HepG2 (cell line): ENCODE results near the gene MTHFD2L. TPM values are rescaled to one million over a fixed set of nuclear protein-coding genes. Genes with fewer than 3 reads are reported as not detected.

Source experiments
- ATAC-seq: fragments of 200-7000 bp; cut with Tn5 transposase; 3 replicates; pipeline ENCODE4 v1.9.1; 2020; ENCODE audit warnings: mild to moderate bottlenecking, moderate library complexity
- BruUV-seq: library from RNA; stranded (reverse); fragments of 400-500 nt; replicated peaks from 2 replicates; lab custom pipeline; 2021; lab: Mats Ljungman, UMichigan
- CTCF ChIA-PET: fragments of 300-600 bp; formaldehyde crosslinking; extraction: SDS; loops from one replicate; lab custom pipeline; 2021; ENCODE audit warnings: low total read pairs, inconsistent platforms, low intra/inter-chr PET ratio; lab: Yijun Ruan, JAX
- POLR2A ChIA-PET: fragments of 350-600 bp; sonication (Branson Sonifier 250); formaldehyde crosslinking; loops from one replicate; lab custom pipeline; 2020; ENCODE audit warnings: antibody characterized with exemption, inconsistent platforms; lab: Yijun Ruan, JAX
- DNase-seq: peaks from one replicate; pipeline ENCODE4 v3.0.0-alpha.2; 2015; ENCODE audit warnings: low spot score
- FAIRE-seq: peaks from 3 replicates; lab custom pipeline; 2011; peaks lifted over from hg19 to GRCh38; lab: Jason Lieb, UNC
- H2AFZ ChIP-seq: one replicate; pipeline ENCODE4 v1.6.1; 2011; ENCODE audit warnings: low read length, inconsistent platforms
- H3K27ac ChIP-seq: fragments of 300-600 bp; 3 replicates; pipeline ENCODE4 v1.8.0; 2011; ENCODE audit warnings: mixed run types, mild to moderate bottlenecking, mixed read lengths, low read length, inconsistent platforms; ENCODE audit not compliant: insufficient read depth; ENCODE audit errors: extremely low read length
- H3K27me3 ChIP-seq, 2 experiments: fragments of 200-600 bp in 1 of 2; 2 replicates in 1 of 2; 3 replicates in 1 of 2; pipeline versions ENCODE4 v1.6.0 to v1.8.0; 2011; ENCODE audit warnings: low read length in 2 of 2, mild to moderate bottlenecking in 2 of 2, moderate library complexity in 2 of 2, inconsistent platforms in 1 of 2; ENCODE audit not compliant: insufficient read depth in 2 of 2, control insufficient read depth in 1 of 2
- H3K36me3 ChIP-seq, 2 experiments: fragments of 200-600 bp in 1 of 2; replicated peaks in 1 of 2; 2 replicates in 1 of 2; 3 replicates in 1 of 2; pipeline versions ENCODE4 v1.5.1 to v1.8.0; 2011; ENCODE audit warnings: low read length in 2 of 2, inconsistent platforms in 1 of 2; ENCODE audit not compliant: insufficient read depth in 2 of 2, control insufficient read depth in 1 of 2
- H3K4me1 ChIP-seq: 2 replicates; pipeline ENCODE4 v1.5.1; 2012; ENCODE audit warnings: low read length, inconsistent platforms; ENCODE audit not compliant: insufficient read depth
- H3K4me2 ChIP-seq: 2 replicates; pipeline ENCODE4 v1.6.0; 2011; ENCODE audit warnings: low read depth, low read length, inconsistent platforms
- H3K4me3 ChIP-seq, 3 experiments: fragments of 200-600 bp in 1 of 3; sonication (generic), shearing (Covaris generic) in 1 of 3; replicated peaks in 1 of 3; 2 replicates each; pipeline ENCODE4 v1.5.1; 2011 to 2016; ENCODE audit warnings: low read length in 3 of 3, inconsistent platforms in 2 of 3, low read depth in 2 of 3, mild to moderate bottlenecking in 2 of 3, control low read depth in 1 of 3, mixed read lengths in 1 of 3; ENCODE audit not compliant: insufficient read depth in 1 of 3
- H3K79me2 ChIP-seq: one replicate; pipeline ENCODE4 v1.6.1; 2011; ENCODE audit warnings: low read length, inconsistent platforms; ENCODE audit not compliant: insufficient read depth
- H3K9ac ChIP-seq: 2 replicates; pipeline ENCODE4 v1.6.0; 2011; ENCODE audit warnings: mild to moderate bottlenecking, low read depth, low read length, inconsistent platforms; ENCODE audit not compliant: insufficient read depth
- H3K9me3 ChIP-seq: 2 replicates; pipeline ENCODE4 v1.5.1; 2012; ENCODE audit warnings: mild to moderate bottlenecking, low read length
- H4K20me1 ChIP-seq: 2 replicates; pipeline ENCODE4 v1.6.0; 2011; ENCODE audit warnings: inconsistent platforms, mild to moderate bottlenecking, low read length, moderate library complexity; ENCODE audit not compliant: insufficient read depth
- ATF4 ChIP-seq, 2 experiments: fragments of 450-650 bp in 1 of 2; sonication (generic) in 1 of 2; formaldehyde crosslinking; IDR thresholded peaks; 2 replicates each; pipeline versions ENCODE4 v1.5.0 to v1.8.0; 2020 to 2022; ENCODE audit warnings: mild to moderate bottlenecking in 1 of 2, missing genetic modification reagents in 1 of 2
- KMT2A ChIP-seq: sonication (generic); formaldehyde crosslinking; IDR thresholded peaks from 2 replicates; pipeline ENCODE4 v1.4.0; 2020; ENCODE audit warnings: missing genetic modification reagents
- MXI1 ChIP-seq: IDR thresholded peaks from 3 replicates; pipeline ENCODE4 v1.6.1; 2012; ENCODE audit warnings: low read depth, low read length, inconsistent platforms, borderline replicate concordance
- NFYB ChIP-seq: sonication (generic); formaldehyde crosslinking; IDR thresholded peaks from 2 replicates; pipeline ENCODE4 v1.4.0; 2020; ENCODE audit warnings: missing genetic modification reagents
- POLR2A ChIP-seq, 2 experiments: IDR thresholded peaks; 2 replicates each; pipeline ENCODE4 v1.6.1; 2011; ENCODE audit warnings: low read depth in 2 of 2, low read length in 2 of 2, mild to moderate bottlenecking in 1 of 2, moderate library complexity in 1 of 2; ENCODE audit not compliant: insufficient read depth in 1 of 2
- PRDM15 ChIP-seq: sonication (generic); formaldehyde crosslinking; IDR thresholded peaks from 2 replicates; pipeline ENCODE4 v1.4.0; 2020; ENCODE audit warnings: missing genetic modification reagents
- ZNF274 ChIP-seq: sonication (generic); formaldehyde crosslinking; IDR thresholded peaks from 2 replicates; pipeline ENCODE4 v1.5.1; 2020; ENCODE audit warnings: mild to moderate bottlenecking, missing genetic modification reagents
- ZNF33A ChIP-seq: sonication (generic); formaldehyde crosslinking; IDR thresholded peaks from 2 replicates; pipeline ENCODE4 v1.5.1; 2020; ENCODE audit warnings: missing genetic modification reagents, mild to moderate bottlenecking, moderate library complexity, borderline replicate concordance
- ZNF800 ChIP-seq: sonication (generic); formaldehyde crosslinking; IDR thresholded peaks from 2 replicates; pipeline ENCODE4 v1.4.0; 2020; ENCODE audit warnings: missing genetic modification reagents
- WGBS: methylation state at CpG from one replicate; pipeline ENCODE4 v1.1.6; 2017; ENCODE audit warnings: low lambda C conversion rate; 5-methylcytosine and 5-hydroxymethylcytosine counted together
- in situ Hi-C: cut with HindIII; loops from 2 replicates; pipeline ENCODE4 v1.10.0; 2017; ENCODE audit warnings: low pct_unique_long_range_greater_than_20kb; ENCODE audit not compliant: extremely low pct_ligation_motif_present
- intact Hi-C: fragments of 100-400 bp; cut with micrococcal nuclease; formaldehyde crosslinking; loops from one replicate; pipeline ENCODE4 v1.10.0; 2022; ENCODE audit not compliant: unreplicated experiment
- polyA plus RNA-seq, 8 experiments: library from polyadenylated mRNA; depleted of rRNA in 3 of 8; stranded (reverse) in 7 of 8; unstranded in 1 of 8; fragments of >200 nt; fragmentation: Illumina TruSeq in 4 of 8; extraction: Trizol in 4 of 8; gene quantifications; 2 replicates each; pipeline versions ENCODE4 v1.2.1 to v1.2.3, GENCODE V29; 2011 to 2016; ENCODE audit warnings: low read depth in 4 of 8, missing spikeins in 1 of 8, mixed read lengths in 1 of 8; ENCODE audit not compliant: insufficient read depth in 1 of 8
- total RNA-seq, 5 experiments: library from RNA; depleted of rRNA; stranded (reverse); fragments of >200 nt; fragmentation: Illumina TruSeq; extraction: Trizol; gene quantifications; 2 replicates each; pipeline ENCODE4 v1.2.3, GENCODE V29; 2016; ENCODE audit warnings: low read depth in 1 of 5
- TF ChIP-seq, protein P1 (sequence below): IDR thresholded peaks from 2 replicates; pipeline ENCODE4 v1.6.1; 2016; ENCODE audit warnings: mild to moderate bottlenecking, missing biosample characterization, missing genetic modification reagents
- TF ChIP-seq, protein P2 (sequence below): sonication (generic); formaldehyde crosslinking; IDR thresholded peaks from 2 replicates; pipeline ENCODE4 v1.8.1; 2022; ENCODE audit warnings: low read depth, mild to moderate bottlenecking, missing genetic modification reagents
- TF ChIP-seq, protein P3 (sequence below): sonication (generic); formaldehyde crosslinking; conservative IDR thresholded peaks from 2 replicates; pipeline ENCODE4 v1.8.0; 2022; ENCODE audit warnings: missing genetic modification reagents

Gene MTHFD2L
- total and polyA plus RNA-seq, 2 of the 13 experiments (the other 11 are each of a cell fraction or from before 2014, with no cell fraction given), result 10.5 to 14.9 TPM

DNA sequence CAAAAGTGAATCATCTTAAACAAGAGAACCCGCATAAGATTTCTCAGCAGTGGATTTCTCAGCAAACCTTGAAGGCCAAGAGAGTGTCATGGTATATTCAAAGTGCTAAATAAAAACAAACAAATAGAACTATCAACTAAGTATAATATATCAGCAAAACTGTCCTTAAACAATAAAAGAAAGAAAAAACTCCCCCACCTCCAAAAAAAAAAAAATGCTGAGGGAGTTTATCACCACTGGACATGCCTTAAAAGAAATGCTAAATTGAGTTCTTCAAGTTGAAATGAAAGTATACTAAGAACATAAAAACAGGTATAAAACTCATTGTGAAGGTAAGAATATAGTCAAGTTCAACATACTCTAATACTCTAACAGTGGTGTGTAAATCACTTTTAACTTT, 96.5 kb downstream of the MTHFD2L start (continued):
- TF ChIP-seq ZNF33A (no peak), KMT2A (no peak), PRDM15 (CRISPR knock-in tag) (no peak)
- TF ChIP-seq, all 625 proteins: peak for 0

- no peaks in the 10 kb centered on the region for H3K79me2 ChIP-seq
- ATAC-seq (no peak), DNase-seq (no peak), FAIRE-seq (no peak)
- H3K4me3 ChIP-seq, result no peak overlapping the region
- no peak overlapping the region for H3K27ac ChIP-seq
- intact Hi-C loops (no loop called here), in situ Hi-C loops (no loop called here)
- ChIA-PET CTCF (no interaction called here), POLR2A (no interaction called here)
- no peaks in the 10 kb centered on the region for H3K4me1 ChIP-seq
- H3K9me3 ChIP-seq, result peaks cover 22% of the 10 kb centered on the region
- no TSS peak for BruUV-seq
- no peak overlapping the region for H2AFZ ChIP-seq
- 23% methylated on average over 1 of the region's 1 CpG for WGBS
- no peaks in the 10 kb centered on the region for H3K36me3 ChIP-seq
- no peak overlapping the region for H3K4me2 ChIP-seq
- H3K9ac ChIP-seq, result no peak overlapping the region
- H3K27me3 ChIP-seq, result no peaks in the 10 kb centered on the region
- H4K20me1 ChIP-seq, result no peaks in the 10 kb centered on the region
- no peak for TF ChIP-seq POLR2A (IDR thresholded peaks at IDR 0.05; ENCODE audit: insufficient read depth in 1 of 2, low read depth in 2 of 2, low read length in 2 of 2)
- no peak for TF ChIP-seq ZNF274 (CRISPR knock-in tag)
- TF ChIP-seq, protein P1, sequence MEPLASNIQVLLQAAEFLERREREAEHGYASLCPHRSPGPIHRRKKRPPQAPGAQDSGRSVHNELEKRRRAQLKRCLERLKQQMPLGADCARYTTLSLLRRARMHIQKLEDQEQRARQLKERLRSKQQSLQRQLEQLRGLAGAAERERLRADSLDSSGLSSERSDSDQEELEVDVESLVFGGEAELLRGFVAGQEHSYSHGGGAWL, result no peak
- no peak for TF ChIP-seq NFYB (CRISPR knock-in tag)
- TF ChIP-seq, protein P2, sequence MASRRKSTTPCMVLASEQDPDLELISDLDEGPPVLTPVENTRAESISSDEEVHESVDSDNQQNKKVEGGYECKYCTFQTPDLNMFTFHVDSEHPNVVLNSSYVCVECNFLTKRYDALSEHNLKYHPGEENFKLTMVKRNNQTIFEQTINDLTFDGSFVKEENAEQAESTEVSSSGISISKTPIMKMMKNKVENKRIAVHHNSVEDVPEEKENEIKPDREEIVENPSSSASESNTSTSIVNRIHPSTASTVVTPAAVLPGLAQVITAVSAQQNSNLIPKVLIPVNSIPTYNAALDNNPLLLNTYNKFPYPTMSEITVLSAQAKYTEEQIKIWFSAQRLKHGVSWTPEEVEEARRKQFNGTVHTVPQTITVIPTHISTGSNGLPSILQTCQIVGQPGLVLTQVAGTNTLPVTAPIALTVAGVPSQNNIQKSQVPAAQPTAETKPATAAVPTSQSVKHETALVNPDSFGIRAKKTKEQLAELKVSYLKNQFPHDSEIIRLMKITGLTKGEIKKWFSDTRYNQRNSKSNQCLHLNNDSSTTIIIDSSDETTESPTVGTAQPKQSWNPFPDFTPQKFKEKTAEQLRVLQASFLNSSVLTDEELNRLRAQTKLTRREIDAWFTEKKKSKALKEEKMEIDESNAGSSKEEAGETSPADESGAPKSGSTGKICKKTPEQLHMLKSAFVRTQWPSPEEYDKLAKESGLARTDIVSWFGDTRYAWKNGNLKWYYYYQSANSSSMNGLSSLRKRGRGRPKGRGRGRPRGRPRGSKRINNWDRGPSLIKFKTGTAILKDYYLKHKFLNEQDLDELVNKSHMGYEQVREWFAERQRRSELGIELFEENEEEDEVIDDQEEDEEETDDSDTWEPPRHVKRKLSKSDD (CRISPR knock-in tag), result no peak
- TF ChIP-seq MXI1, result no peak
- TF ChIP-seq, protein P3, sequence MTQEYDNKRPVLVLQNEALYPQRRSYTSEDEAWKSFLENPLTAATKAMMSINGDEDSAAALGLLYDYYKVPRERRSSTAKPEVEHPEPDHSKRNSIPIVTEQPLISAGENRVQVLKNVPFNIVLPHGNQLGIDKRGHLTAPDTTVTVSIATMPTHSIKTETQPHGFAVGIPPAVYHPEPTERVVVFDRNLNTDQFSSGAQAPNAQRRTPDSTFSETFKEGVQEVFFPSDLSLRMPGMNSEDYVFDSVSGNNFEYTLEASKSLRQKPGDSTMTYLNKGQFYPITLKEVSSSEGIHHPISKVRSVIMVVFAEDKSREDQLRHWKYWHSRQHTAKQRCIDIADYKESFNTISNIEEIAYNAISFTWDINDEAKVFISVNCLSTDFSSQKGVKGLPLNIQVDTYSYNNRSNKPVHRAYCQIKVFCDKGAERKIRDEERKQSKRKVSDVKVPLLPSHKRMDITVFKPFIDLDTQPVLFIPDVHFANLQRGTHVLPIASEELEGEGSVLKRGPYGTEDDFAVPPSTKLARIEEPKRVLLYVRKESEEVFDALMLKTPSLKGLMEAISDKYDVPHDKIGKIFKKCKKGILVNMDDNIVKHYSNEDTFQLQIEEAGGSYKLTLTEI (CRISPR knock-in tag), result no peak
- no peak for TF ChIP-seq ATF4 (CRISPR knock-in tag; IDR thresholded peaks at IDR 0.05)
- no peak for TF ChIP-seq ZNF800
Measured at GRCh38 chr4:74255096-74255495, 97.2 kb downstream of the MTHFD2L start.
